GM21529 (cell line): ENCODE results near the gene SLC4A4.

Source experiments
- ATAC-seq: cut with Tn5 transposase; IDR thresholded peaks from one replicate; pipeline ENCODE4 v1.9.1; 2021; ENCODE audit not compliant: unreplicated experiment

SLC4A4 gene

DNA sequence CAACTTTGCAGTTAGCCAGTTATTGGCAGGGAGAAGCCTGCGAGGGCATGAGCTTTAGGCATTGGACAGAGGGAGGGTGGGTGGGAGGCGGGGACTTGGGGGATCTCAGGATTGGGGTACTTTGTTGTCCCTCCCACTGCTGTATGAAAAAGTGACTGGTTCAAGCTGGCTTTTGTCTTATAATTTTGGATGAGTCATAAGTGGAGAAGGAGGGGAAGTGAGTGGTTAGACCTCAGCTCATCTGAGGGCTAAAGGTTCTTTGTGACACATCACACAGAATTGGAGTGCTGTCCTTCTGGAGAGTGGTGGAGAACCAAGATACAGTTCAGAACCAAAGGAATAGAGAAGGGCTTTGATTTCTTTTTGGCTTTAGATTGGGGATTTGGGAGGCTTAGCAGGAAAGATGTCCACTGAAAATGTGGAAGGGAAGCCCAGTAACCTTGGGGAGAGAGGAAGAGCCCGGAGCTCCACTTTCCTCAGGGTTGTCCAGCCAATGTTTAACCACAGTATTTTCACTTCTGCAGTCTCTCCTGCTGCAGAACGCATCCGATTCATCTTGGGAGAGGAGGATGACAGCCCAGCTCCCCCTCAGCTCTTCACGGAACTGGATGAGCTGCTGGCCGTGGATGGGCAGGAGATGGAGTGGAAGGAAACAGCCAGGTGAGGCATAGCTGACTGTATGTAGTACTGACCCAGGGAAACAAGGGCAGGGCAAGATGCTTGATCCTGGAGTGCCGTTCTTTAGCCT, at the start of gene SLC4A4:
Gene SLC4A4, plus strand, starts transcription at position 175 of the 748 bp plus-strand sequence.
- peak; percentile 100 for ATAC-seq

DNA sequence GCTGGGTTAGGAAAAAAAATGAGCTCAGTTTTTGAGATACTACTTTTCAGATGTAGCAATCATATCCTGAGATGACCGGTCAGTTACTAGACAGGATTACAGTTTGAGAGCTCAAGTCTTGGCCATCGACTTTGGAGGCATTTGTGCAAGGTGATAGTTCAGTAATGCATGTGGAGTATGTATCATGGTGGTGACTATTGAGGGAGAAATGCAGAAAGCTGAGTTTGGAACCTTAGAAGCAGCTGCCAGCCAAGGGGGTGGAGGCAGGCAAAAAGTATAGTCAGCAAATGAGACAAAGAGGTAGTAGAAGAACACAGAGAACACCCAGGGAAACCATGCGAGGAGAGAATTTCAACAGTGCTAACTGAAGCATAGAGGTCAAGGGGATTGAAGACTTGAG, 48.7 kb upstream of the SLC4A4 start:
- ATAC-seq = no peak

DNA sequence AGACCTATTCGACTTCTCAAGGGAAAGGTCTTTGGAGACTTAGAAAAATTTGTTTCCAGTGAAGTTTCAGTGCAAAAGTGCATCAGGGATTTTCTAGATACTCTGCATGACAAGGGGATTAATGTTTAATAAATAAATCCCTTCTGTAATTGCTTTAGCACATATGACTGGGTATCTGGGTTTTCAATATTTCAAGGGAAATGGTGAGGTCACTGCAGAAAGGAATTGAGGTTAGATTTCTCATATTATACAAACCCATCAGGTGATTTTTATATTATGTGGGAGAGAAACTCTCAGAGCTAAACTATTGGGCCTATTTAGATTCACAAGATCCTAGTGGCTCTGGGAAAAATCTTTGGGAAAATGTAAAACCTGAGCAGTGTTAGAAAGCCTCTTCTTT, 48.3 kb upstream of the SLC4A4 start:
- ATAC-seq = no peak

DNA sequence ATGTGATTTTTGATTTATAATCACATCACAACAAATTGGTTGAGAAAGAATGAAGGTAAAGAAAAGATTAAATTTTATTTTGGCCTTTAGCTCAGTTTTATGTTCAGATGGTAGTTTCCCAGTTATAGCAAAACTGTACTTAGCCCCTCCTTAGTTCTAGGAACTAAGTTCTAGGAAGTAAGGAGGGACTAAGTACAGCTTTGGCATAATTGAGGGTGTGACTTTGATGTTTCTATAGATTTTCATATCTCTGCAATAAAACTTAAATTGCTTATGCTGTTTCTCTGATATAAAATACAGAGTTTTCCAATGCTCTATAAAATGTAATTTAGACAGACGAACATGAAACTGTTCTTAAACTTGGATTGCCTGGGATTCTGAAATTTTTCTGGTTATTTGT, 46.6 kb upstream of the SLC4A4 start:
- no peak for ATAC-seq

DNA sequence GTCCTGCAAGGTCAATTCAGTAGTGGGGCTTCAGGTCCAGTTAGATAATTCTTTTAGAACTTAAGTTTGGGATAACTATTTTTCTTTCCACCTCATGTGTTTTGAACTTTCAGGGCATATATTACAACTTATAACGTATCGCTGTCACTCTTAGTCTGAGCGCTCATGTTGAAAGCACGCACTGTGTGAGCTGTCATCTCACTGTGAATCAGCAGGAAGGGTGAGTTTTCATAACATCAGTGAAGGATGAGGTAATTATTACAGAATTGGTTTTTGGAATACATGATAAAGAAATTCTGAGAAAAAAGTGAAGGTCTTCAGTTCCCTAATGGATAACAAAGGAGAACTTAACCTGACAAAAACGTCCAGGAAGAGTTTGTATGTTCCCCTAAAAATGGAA, 45.1 kb upstream of the SLC4A4 start:
- ATAC-seq = no peak

DNA sequence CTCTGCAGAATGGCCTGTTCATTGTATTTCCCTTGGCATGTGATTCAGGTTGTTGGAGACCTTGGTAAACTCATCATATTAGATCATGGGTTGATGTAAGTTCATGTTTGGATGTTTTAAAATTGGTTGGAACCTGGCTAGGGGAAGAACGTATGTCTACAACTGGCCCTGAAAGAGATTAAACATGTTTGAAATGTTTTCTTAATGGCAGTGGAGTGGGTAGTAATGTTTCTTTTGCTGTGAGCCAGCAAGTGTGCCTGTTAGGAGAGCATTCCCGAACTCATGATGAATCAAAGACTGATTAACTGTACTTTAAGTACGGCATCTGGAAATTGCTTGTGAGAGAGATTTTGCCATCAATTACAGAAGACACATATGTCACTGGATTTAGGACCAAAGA, 44.5 kb upstream of the SLC4A4 start:
- no peak for ATAC-seq

DNA sequence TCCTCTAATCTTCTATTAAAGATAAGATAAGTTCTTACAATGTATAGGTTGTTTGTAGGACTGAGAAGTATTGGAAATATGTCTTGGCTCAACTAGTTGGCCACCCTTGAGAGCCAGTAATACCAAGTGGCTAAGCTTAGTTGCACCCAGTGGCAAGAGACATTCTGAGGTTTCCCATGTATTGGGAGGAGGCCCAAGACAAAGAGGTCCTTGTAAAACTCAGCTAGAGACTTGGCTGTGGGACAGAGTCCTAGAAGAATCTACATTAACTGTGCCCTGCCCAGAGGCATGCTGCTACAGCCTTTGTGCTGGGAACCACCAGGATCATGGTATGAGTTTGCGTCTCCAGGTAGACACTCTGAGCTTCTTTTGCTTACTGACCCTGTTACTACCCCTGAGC, 41.9 kb upstream of the SLC4A4 start:
- ATAC-seq = no peak

DNA sequence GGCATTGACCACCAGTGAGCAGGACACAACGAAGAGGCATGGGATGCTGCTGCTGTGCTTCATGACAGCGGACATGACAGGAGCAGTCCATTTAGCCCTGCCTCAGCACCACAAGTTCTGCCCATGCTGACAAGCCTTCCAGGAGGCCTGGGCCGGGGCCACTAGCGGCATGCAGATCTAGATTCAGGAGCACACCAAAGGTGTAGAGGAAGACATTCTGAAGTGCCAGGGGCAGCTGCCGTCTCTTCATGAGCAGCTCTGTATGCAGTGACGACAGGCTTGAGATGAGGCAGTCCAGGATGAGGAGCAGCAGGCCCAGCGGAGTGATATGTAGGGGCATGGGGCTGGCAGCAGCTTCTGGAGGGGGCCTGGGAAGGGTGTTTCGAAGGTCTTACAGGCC, 38.5 kb upstream of the SLC4A4 start:
- no peak for ATAC-seq

DNA sequence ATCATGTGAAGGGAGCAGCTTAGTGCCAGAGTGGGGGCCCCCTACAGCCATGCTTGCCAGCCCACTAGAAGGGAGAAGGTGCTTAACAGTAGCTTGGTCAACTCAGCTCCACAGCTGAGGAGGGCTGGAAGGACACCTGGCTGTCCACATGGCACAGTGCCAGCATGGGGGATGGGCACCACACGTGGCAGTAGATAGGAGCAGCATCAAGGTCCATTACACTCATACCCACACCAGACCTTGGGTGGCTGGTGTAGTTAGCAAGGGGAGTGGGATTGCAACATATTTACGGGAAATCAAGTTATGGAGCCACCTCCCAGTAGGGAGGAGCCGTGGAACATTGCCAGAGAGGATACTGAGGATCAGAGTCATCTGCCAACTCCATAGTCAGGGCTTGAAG, 37.9 kb upstream of the SLC4A4 start:
- ATAC-seq = no peak

DNA sequence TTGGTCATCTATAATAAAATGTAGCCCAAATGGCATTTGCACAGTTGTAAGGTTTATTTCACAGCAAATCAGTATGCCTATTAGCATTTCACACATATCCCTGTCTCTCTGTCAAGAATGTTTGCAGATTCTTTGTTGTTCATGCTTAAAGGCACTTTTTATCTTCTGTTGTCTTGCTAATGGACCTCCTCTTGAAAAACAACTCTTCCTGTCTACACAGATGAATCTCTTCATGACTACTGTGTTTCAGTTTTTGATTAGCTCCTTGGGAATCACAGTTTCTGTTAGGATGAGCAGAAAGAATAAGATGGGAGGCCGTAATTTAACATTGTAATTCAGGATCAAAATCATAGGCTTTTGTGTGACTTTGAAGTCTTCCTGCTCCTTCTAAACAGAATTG, 35.5 kb upstream of the SLC4A4 start:
- ATAC-seq = no peak

DNA sequence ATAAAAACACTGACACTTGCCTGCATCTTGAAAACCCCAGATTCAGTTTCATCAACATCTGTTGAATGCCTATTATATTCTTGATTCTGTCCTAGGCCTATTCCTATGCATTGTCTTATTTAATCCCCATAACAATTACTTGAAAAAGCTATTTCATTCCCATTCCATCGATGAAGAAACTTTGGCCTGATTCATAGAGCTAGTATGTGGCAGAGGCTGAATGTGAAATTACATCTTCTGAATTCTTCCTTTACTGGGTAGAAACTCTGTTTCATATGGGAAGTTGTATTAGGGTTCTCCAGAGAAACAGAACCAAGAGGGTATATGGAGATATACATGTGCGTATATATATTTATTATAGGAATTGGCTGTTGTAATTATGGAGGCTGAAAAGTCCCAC, 35.0 kb upstream of the SLC4A4 start:
- ATAC-seq = no peak

DNA sequence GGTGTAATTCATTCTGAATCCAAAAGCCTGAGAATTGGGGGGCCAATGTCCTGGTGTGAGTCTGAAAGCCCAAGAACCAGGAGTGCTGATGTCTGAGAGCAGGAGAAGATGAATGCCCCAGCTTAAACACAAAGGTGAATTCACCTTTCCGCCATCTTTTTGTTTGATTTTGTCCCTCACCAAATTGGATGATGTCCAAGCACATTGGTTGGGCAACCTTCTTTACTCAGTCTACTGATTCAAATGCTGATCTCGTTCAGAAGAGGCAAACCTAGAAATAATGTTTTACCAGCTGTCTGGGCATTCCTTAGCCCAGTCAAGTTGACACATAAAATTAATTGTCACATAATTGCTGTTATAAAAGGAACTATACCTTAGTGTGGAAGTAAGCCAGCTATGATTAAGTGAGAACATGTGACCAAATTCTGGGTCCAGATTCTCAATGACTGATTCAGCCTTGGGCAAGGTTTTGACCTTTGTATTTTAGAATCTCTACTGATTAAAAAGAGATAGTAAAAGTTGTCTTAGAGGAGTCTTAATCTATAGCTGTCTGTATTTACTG, 34.5 kb upstream of the SLC4A4 start:
- no peak for ATAC-seq

DNA sequence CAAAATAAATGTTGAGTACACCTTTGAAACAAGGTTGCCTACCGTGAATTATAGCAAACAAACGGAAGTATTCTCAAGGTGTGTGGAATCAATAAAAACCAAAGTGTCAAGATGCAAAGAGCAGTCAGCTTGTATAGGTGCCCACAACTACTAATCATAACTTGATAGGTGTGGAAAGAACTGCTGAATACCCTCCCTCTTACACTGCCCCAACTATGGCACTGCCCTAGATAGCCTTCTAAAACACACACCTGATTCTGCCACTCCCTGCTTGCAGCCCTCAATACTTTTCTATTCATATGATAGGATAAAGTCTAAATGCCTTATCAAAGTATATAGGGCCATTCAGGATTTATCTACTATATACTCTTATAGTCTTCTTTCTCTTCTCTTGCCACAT, 31.1 kb upstream of the SLC4A4 start:
- no peak for ATAC-seq

DNA sequence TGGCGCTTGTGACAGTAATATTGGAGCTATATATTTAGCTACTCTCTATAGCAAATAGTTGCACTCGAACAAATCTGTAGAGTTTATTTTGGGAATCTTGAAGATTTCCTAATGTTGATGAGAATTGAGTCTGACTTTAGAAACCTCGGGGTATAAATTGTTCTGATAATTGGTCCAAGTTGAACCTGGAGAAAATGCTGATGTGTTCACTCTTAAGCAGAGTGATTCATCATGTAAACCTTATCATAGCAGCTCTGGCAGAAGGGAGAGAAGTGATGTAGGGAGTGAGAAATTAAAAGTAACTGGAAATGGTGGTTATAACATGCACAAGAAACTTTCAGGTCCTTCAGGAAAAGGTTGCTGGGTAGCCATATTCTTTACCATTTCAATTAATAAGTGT, 16.4 kb upstream of the SLC4A4 start:
- no peak for ATAC-seq

DNA sequence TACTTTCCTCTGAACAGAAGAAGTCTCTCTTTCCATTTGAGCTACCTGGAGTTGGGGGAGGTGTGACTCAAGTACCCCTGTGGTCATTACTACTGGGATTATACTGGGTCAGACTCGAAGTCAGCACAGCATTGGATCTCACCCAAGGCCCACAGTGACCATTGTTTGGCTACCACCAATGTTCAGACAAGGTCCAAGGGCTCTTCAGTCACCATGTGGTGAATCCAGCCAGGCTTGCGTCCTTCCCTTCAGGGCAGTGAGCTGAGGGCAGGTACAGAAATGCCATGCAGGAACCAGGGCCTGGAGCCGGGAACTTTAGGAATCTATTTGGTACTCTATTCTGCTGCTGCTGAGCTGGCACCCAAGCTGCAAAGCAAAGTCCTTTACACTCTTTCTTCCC, 5.5 kb upstream of the SLC4A4 start:
- no peak for ATAC-seq

DNA sequence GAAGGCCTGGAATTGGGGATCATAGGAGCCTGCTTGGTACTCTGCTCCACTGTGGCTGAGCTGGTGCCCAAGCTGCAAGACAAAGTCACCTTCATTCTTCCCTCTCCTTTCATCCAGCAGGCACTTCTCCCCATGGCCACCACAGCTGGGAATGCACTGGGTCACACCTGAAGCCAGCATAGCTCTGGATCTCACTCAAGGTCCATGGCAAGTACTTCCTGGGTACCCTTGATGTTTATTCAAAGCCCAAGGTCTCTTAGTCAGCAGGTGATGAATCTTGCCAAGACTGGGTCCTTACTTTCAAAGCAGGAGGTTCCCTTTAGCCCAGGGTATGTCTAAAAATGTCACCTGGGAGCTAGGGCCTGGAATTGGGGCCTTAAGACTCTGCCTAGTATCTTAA, 4.9 kb upstream of the SLC4A4 start:
- no peak for ATAC-seq

DNA sequence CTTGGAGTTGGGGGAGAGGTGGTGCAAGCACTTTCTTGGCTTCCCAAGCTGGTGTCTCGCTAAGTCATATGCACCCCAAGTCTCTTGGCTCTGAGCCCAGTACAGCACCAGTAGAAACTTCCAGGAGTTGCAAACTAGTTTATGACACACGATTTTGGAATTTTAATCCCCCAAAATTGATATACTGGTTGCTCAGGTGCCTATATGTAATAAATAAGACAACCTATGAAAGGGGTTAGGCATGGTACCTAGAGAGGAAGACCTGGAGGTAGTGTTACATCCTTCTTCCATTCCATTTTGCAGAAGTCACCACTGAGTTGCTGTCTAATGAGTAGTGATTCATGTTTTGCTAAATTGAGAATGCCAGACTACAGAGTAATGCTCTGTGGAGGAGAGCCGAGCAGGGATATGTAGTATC, 4.3 kb upstream of the SLC4A4 start:
- no peak for ATAC-seq

DNA sequence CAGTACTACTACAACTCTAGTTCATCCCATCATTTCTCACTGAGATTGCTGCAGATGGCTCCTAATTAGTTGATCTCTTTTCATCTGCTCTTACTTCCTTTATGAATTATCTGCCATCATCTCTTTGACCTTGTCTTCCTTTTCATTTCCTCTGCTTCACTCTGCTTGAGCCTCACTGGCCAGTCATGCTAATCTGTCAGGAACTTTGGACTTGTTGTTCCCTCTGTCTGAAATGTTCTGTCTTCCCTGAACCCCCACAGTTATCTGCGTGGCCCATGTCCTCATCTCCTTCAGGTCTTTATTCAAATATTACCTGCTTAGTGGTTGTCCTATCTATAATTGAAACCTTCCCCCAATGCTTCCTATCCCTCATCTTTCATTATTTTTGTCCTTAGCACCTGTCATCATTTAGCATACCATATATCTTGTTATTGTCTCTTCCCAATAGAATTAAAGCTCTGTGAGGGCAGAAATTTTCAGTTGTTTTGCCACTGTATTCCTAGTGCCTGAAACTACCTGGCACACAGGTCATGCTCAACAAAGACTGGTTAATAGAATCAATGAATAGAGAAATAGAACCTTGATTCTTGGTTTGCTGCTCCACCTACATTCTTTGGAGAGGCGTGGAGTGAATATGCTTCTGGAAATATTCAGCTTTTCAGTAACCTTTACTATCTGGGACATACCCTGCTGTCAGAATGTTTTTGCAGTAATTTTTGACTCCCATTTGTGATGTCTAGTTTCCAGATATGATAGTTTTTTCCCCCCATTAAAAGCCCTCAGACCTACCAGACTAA, 5.0 kb downstream of the SLC4A4 start:
- no peak for ATAC-seq

DNA sequence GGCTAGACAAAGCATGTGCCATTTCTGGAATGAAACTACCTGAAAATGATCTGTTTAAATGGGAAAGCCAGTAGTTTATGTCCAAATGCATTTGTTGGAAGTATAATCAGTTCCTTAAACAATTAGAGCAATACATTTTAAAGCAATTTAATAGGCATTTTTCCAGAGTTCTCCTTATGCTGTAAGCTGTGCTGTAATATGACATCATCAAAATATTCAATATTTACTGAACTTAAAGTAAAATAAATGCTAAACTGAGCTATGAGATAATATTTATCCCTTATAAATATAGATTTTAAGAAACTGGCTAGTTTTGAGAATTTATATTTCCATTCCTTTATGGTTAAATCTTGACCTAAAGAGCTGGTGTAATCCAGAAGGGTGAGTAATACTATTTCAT, 7.9 kb downstream of the SLC4A4 start:
- ATAC-seq = no peak

DNA sequence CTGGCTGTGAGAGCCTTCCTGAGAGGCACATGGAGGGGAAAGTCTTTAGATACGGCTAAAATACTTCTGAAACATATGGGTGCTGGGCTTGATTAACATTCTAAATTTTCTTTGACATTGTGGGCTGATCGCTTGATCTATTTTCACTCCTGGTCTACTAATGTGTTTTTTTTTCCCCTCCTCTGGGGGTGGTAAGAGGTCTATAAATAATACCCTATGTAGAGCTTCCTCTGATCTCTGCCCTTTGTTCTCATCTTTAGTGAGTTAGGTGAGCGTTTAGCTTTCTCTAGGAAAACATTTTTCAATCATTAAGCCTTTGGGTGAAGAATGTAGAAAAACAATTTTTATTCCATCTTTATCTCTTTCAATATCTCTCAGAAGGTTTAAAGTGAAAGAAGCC, 9.8 kb downstream of the SLC4A4 start:
- no peak for ATAC-seq

DNA sequence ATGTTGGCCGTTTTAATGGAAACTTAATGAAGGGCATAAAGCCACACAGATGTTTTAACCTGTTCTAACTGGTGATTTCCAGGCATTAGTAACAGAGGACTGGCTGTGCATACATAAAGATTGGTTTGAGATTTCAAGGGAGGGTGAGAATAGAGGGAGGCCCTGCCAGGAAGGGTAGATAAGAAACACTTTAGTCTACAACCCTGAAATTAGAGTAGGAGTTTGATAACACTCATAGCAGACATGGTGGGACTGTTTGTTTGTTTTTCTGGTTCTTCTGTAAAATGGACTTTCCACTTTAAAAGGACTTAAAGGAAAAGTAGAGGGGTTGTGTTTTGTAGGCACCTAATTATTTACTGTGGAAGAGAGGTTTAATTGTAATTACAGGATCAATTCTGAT, 16.2 kb downstream of the SLC4A4 start:
- no peak for ATAC-seq

DNA sequence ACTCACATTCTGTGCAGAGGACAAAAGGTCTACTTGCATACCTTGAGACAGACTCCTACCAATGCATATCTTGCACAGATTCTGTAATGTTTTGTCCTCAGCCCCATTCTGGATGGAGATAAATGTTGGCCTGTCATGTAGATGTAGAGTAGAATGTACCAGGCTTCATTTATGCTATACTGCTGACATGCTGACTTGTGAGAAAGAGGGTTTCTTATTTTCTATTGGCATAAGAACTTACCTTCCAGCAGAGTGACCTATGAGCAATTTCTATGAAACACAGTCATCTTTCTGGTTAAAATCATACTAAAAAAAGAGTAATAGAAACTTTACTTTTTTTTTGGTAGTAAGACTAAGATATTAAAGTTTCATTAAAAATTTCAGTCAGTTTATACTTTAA, 17.2 kb downstream of the SLC4A4 start:
- no peak for ATAC-seq
